ENCODE measurements around the gene TRAK1.

Gene TRAK1

GRCh38 chr3:42165211-42165610 is 74.1 kb downstream of the TRAK1 start:
- no peaks in the 10 kb centered on the region for H3K36me3 ChIP-seq (ENCODE audit: insufficient read depth, low read length)
- H3K4me2 ChIP-seq (ENCODE audit: low read length) = no peak overlapping the region
- H3K9ac ChIP-seq (ENCODE audit: low read depth, low read length) = no peak overlapping the region
- H3K4me3 ChIP-seq (ENCODE audit: low read length) = no peak overlapping the region
- H3K27me3 ChIP-seq (ENCODE audit: control insufficient read depth, insufficient read depth, low read length) = no peaks in the 10 kb centered on the region
- H3K9me3 ChIP-seq (replicated peaks; ENCODE audit: low read length) = no peaks in the 10 kb centered on the region
- peaks cover 18% of the 10 kb centered on the region for H3K4me1 ChIP-seq (ENCODE audit: control insufficient read depth, insufficient read depth, low read length)

GRCh38 chr3:42166214-42166613 is 75.1 kb downstream of the TRAK1 start:
- H3K36me3 ChIP-seq (ENCODE audit: insufficient read depth, low read length) = no peaks in the 10 kb centered on the region
- H3K9ac ChIP-seq (ENCODE audit: low read depth, low read length) = no peak overlapping the region

GRCh38 chr3:42166662-42167300 is 75.6 kb downstream of the TRAK1 start:
- Histone ChIP-seq H3K4me3 (ENCODE audit: low read length) (no peak overlapping the region), H3K9me3 (replicated peaks; ENCODE audit: low read length) (no peaks in the 10 kb centered on the region), H3K4me2 (ENCODE audit: low read length) (no peak overlapping the region), H3K9ac (ENCODE audit: low read depth, low read length) (no peak overlapping the region), H3K27me3 (ENCODE audit: control insufficient read depth, insufficient read depth, low read length) (no peaks in the 10 kb centered on the region), H3K4me1 (ENCODE audit: control insufficient read depth, insufficient read depth, low read length) (peaks cover 2% of the 10 kb centered on the region), H3K36me3 (ENCODE audit: insufficient read depth, low read length) (no peaks in the 10 kb centered on the region)

More at GRCh38 chr3:42166214-42166613, 75.1 kb downstream of the TRAK1 start:
- H3K4me1 ChIP-seq (ENCODE audit: control insufficient read depth, insufficient read depth, low read length) = peaks cover 8% of the 10 kb centered on the region
- H3K9me3 ChIP-seq (replicated peaks; ENCODE audit: low read length) = no peaks in the 10 kb centered on the region
- H3K4me3 ChIP-seq (ENCODE audit: low read length) = no peak overlapping the region
- H3K27me3 ChIP-seq (ENCODE audit: control insufficient read depth, insufficient read depth, low read length) = no peaks in the 10 kb centered on the region
- no peak overlapping the region for H3K4me2 ChIP-seq (ENCODE audit: low read length)

GRCh38 chr3:42169579-42170120 is 78.5 kb downstream of the TRAK1 start:
- Histone ChIP-seq H3K27me3 (ENCODE audit: control insufficient read depth, insufficient read depth, low read length) (no peaks in the 10 kb centered on the region), H3K9me3 (replicated peaks; ENCODE audit: low read length) (no peaks in the 10 kb centered on the region), H3K36me3 (ENCODE audit: insufficient read depth, low read length) (no peaks in the 10 kb centered on the region), H3K9ac (ENCODE audit: low read depth, low read length) (no peak overlapping the region), H3K4me1 (ENCODE audit: control insufficient read depth, insufficient read depth, low read length) (no peaks in the 10 kb centered on the region), H3K4me3 (ENCODE audit: low read length) (no peak overlapping the region), H3K4me2 (ENCODE audit: low read length) (no peak overlapping the region)

GRCh38 chr3:42172047-42172654 is 81.0 kb downstream of the TRAK1 start:
- Histone ChIP-seq H3K27me3 (ENCODE audit: control insufficient read depth, insufficient read depth, low read length) (no peaks in the 10 kb centered on the region), H3K36me3 (ENCODE audit: insufficient read depth, low read length) (no peaks in the 10 kb centered on the region), H3K4me2 (ENCODE audit: low read length) (no peak overlapping the region), H3K9me3 (replicated peaks; ENCODE audit: low read length) (no peaks in the 10 kb centered on the region), H3K4me3 (ENCODE audit: low read length) (no peak overlapping the region), H3K4me1 (ENCODE audit: control insufficient read depth, insufficient read depth, low read length) (no peaks in the 10 kb centered on the region), H3K9ac (ENCODE audit: low read depth, low read length) (no peak overlapping the region)

GRCh38 chr3:42173307-42173706 is 82.2 kb downstream of the TRAK1 start:
- Histone ChIP-seq H3K27me3 (ENCODE audit: control insufficient read depth, insufficient read depth, low read length) (no peaks in the 10 kb centered on the region), H3K4me1 (ENCODE audit: control insufficient read depth, insufficient read depth, low read length) (no peaks in the 10 kb centered on the region), H3K9me3 (replicated peaks; ENCODE audit: low read length) (no peaks in the 10 kb centered on the region), H3K4me2 (ENCODE audit: low read length) (no peak overlapping the region), H3K36me3 (ENCODE audit: insufficient read depth, low read length) (no peaks in the 10 kb centered on the region), H3K4me3 (ENCODE audit: low read length) (no peak overlapping the region), H3K9ac (ENCODE audit: low read depth, low read length) (no peak overlapping the region)

- H3K4me1 ChIP-seq (ENCODE audit: control insufficient read depth, insufficient read depth, low read length) = peaks cover 12% of the 10 kb centered on the region
- no peak overlapping the region for H3K9ac ChIP-seq (ENCODE audit: low read depth, low read length)
Observed at GRCh38 chr3:42174679-42175385, 83.7 kb downstream of the TRAK1 start.

GRCh38 chr3:42175386-42176240 is 84.5 kb downstream of the TRAK1 start:
- H3K9me3 ChIP-seq (replicated peaks; ENCODE audit: low read length) = no peaks in the 10 kb centered on the region
- no peaks in the 10 kb centered on the region for H3K36me3 ChIP-seq (ENCODE audit: insufficient read depth, low read length)
- no peak overlapping the region for H3K4me3 ChIP-seq (ENCODE audit: low read length)
- H3K4me2 ChIP-seq (ENCODE audit: low read length) = no peak overlapping the region
- H3K27me3 ChIP-seq (ENCODE audit: control insufficient read depth, insufficient read depth, low read length) = no peaks in the 10 kb centered on the region
- peaks cover 14% of the 10 kb centered on the region for H3K4me1 ChIP-seq (ENCODE audit: control insufficient read depth, insufficient read depth, low read length)
- H3K9ac ChIP-seq (ENCODE audit: low read depth, low read length) = no peak overlapping the region

More at GRCh38 chr3:42174679-42175385, 83.7 kb downstream of the TRAK1 start:
- no peaks in the 10 kb centered on the region for H3K36me3 ChIP-seq (ENCODE audit: insufficient read depth, low read length)
- no peak overlapping the region for H3K4me3 ChIP-seq (ENCODE audit: low read length)
- H3K9me3 ChIP-seq (replicated peaks; ENCODE audit: low read length) = no peaks in the 10 kb centered on the region
- no peaks in the 10 kb centered on the region for H3K27me3 ChIP-seq (ENCODE audit: control insufficient read depth, insufficient read depth, low read length)
- no peak overlapping the region for H3K4me2 ChIP-seq (ENCODE audit: low read length)

- Histone ChIP-seq H3K27me3 (ENCODE audit: control insufficient read depth, insufficient read depth, low read length) (no peaks in the 10 kb centered on the region), H3K4me1 (ENCODE audit: control insufficient read depth, insufficient read depth, low read length) (peaks cover 14% of the 10 kb centered on the region), H3K4me2 (ENCODE audit: low read length) (no peak overlapping the region), H3K9me3 (replicated peaks; ENCODE audit: low read length) (no peaks in the 10 kb centered on the region), H3K36me3 (ENCODE audit: insufficient read depth, low read length) (no peaks in the 10 kb centered on the region), H3K4me3 (ENCODE audit: low read length) (no peak overlapping the region), H3K9ac (ENCODE audit: low read depth, low read length) (no peak overlapping the region)
Observed at GRCh38 chr3:42176242-42177034, 85.3 kb downstream of the TRAK1 start.

- Histone ChIP-seq H3K4me1 (ENCODE audit: control insufficient read depth, insufficient read depth, low read length) (peaks cover 14% of the 10 kb centered on the region), H3K4me2 (ENCODE audit: low read length) (no peak overlapping the region)
Observed at GRCh38 chr3:42177068-42177800, 86.1 kb downstream of the TRAK1 start.

More at GRCh38 chr3:42177068-42177800, 86.1 kb downstream of the TRAK1 start:
- no peak overlapping the region for H3K9ac ChIP-seq (ENCODE audit: low read depth, low read length)
- H3K27me3 ChIP-seq (ENCODE audit: control insufficient read depth, insufficient read depth, low read length) = no peaks in the 10 kb centered on the region
- no peak overlapping the region for H3K4me3 ChIP-seq (ENCODE audit: low read length)
- H3K36me3 ChIP-seq (ENCODE audit: insufficient read depth, low read length) = no peaks in the 10 kb centered on the region
- H3K9me3 ChIP-seq (replicated peaks; ENCODE audit: low read length) = no peaks in the 10 kb centered on the region

Measured in skeletal muscle satellite cell (primary cell).